ENCODE measurements around the gene THOC7. TPM values are rescaled to one million over a fixed set of nuclear protein-coding genes. Genes with fewer than 3 reads are reported as not detected.

The THOC7 gene
- total RNA-seq, 1 donor from 2014 or later = 61.6 TPM

GRCh38 chr3:63791974-63792373, 71.6 kb downstream of the THOC7 start:
- FAIRE-seq = peak; percentile 26
- no peak overlapping the region for H2AFZ ChIP-seq (ENCODE audit: low read depth, low read length)
- Mint-ChIP-seq H3K36me3 (ENCODE audit: low read depth, unreplicated experiment) (no peaks in the 10 kb centered on the region), H3K27ac (ENCODE audit: unreplicated experiment) (no peak overlapping the region), H3K27me3 (ENCODE audit: low read depth, unreplicated experiment) (no peaks in the 10 kb centered on the region), H3K4me1 (ENCODE audit: low read depth, unreplicated experiment) (peaks cover 3% of the 10 kb centered on the region), H3K9me3 (ENCODE audit: unreplicated experiment) (no peaks in the 10 kb centered on the region), H3K4me3 (ENCODE audit: unreplicated experiment) (no peak overlapping the region)
- H3K9me3 ChIP-seq (ENCODE audit: insufficient read depth, low read depth, low read length) = no peaks in the 10 kb centered on the region
- H4K20me1 ChIP-seq (ENCODE audit: insufficient read depth, low read length) = no peaks in the 10 kb centered on the region
- peaks cover 5% of the 10 kb centered on the region for H3K4me1 ChIP-seq (ENCODE audit: insufficient read depth, low read length)
- peak; percentile 39 for DNase-seq (ENCODE audit: low read depth)
- no peak for TF ChIP-seq EZH2 (IDR thresholded peaks at IDR 0.05; ENCODE audit: insufficient read depth, low read length)
- TF ChIP-seq, protein P1, sequence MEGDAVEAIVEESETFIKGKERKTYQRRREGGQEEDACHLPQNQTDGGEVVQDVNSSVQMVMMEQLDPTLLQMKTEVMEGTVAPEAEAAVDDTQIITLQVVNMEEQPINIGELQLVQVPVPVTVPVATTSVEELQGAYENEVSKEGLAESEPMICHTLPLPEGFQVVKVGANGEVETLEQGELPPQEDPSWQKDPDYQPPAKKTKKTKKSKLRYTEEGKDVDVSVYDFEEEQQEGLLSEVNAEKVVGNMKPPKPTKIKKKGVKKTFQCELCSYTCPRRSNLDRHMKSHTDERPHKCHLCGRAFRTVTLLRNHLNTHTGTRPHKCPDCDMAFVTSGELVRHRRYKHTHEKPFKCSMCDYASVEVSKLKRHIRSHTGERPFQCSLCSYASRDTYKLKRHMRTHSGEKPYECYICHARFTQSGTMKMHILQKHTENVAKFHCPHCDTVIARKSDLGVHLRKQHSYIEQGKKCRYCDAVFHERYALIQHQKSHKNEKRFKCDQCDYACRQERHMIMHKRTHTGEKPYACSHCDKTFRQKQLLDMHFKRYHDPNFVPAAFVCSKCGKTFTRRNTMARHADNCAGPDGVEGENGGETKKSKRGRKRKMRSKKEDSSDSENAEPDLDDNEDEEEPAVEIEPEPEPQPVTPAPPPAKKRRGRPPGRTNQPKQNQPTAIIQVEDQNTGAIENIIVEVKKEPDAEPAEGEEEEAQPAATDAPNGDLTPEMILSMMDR (IDR thresholded peaks at IDR 0.05; ENCODE audit: insufficient read depth, low read depth, low read length) = peak; percentile 46
- no peak overlapping the region for H3K4me2 ChIP-seq (ENCODE audit: low read length)
- no peak overlapping the region for H3K27ac ChIP-seq (ENCODE audit: low read depth, low read length)
- no peak overlapping the region for H3K4me3 ChIP-seq (ENCODE audit: insufficient read depth, low read depth, low read length)
- H3K9ac ChIP-seq (ENCODE audit: low read length) = no peak overlapping the region
- no peaks in the 10 kb centered on the region for H3K36me3 ChIP-seq (ENCODE audit: insufficient read depth, low read length)
- no peaks in the 10 kb centered on the region for H3K27me3 ChIP-seq (ENCODE audit: insufficient read depth, low read length)
- H3K79me2 ChIP-seq (ENCODE audit: insufficient read depth, low read length) = no peaks in the 10 kb centered on the region

Other genes with a start within 250 kb of the THOC7 start
- gene SNTN, start 211.1 kb downstream of the THOC7 start, total RNA-seq = not detected in 2 replicates
- not detected in 2 replicates for gene C3orf49, start 44.5 kb downstream of the THOC7 start, total RNA-seq
- 17.6 and 19.2 TPM in 2 replicates for gene ATXN7, start 62 bp upstream of the THOC7 start, total RNA-seq
- gene SCAANT1, start 48.6 kb upstream of the THOC7 start, total RNA-seq = not detected in 2 replicates
- 88.7 and 89.7 TPM in 2 replicates for gene PSMD6, start 159.7 kb upstream of the THOC7 start, total RNA-seq

All from astrocyte (in vitro differentiated cells and primary cell).